ENCODE data around the gene THRA. TPM values are rescaled to one million over a fixed set of nuclear protein-coding genes. Genes with fewer than 3 reads are reported as not detected.

The THRA gene
- total RNA-seq, 1 experiment from 2014 or later, result 11.4 TPM

DNA sequence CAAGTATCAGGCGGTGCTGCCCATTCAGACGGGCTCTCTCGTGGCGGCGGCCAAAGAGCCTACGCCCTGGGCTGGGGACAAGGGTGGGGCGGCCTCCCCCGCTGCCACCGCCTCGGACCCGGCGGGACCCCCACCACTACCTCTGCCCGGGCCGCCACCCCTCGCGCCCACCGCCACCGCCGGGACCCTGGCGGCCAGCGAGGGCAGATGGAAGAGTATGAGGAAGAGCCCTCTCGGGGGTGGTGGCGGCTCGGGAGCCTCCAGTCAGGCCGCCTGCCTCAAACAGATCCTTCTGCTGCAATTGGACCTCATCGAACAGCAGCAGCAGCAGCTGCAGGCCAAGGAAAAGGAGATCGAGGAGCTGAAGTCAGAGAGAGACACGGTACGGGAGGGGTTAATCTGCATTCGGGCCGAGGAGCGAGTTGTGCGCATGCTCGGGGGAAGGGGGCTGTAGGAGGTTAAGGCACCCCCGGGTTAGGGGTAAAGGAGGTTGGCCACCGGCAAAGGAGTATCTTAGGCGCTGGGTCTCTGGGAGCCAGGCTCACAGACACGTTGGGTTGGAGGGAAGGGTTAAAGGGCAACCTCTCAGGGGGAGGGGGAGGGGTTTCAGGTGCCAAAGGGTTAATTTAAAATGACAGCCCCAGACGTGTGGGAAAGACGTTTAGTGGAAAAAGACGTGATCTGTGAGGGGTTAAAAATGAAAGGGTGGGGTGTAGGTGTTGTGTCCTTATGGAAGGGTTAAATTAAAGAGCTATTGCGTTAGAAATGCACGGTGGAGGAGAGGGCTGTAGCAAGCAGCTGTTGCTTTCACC, 60.4 kb downstream of the THRA start:
- Histone ChIP-seq H3K27me3 (ENCODE audit: insufficient read depth, low read depth) (no peaks in the 10 kb centered on the region), H3K36me3 (ENCODE audit: low read depth) (0 out of 2 replicates have a peak, but pooled peaks cover 8% of the 10 kb centered on the region), H3F3A (ENCODE audit: insufficient read depth, low read depth) (peaks cover 7% of the 10 kb centered on the region), H4K20me1 (ENCODE audit: insufficient read depth) (peaks cover 14% of the 10 kb centered on the region; the same call in 1 of the 2 replicates), H3K9me2 (ENCODE audit: insufficient read depth) (no peaks in the 10 kb centered on the region), H3K4me2 (peak overlapping the region; percentile 97), H3K9me3 (ENCODE audit: insufficient read depth, low read depth) (no peaks in the 10 kb centered on the region), H3K27ac (peak overlapping the region; percentile 6), H3K4me1 (replicated peaks; ENCODE audit: insufficient read depth) (peaks cover 26% of the 10 kb centered on the region), H3K4me3 (peak overlapping the region; percentile 90), H3K79me2 (ENCODE audit: low read depth) (peaks cover 67% of the 10 kb centered on the region), H2AFZ (peak overlapping the region; percentile 68)
- CTCF ChIA-PET, result interaction anchor here (0.6 to 2.6 kb wide), 2 partner anchors 10 to 20 kb away, joined by 3 to 10 read pairs; no protein-coding TSS in a partner anchor
- TF ChIP-seq, protein P1, sequence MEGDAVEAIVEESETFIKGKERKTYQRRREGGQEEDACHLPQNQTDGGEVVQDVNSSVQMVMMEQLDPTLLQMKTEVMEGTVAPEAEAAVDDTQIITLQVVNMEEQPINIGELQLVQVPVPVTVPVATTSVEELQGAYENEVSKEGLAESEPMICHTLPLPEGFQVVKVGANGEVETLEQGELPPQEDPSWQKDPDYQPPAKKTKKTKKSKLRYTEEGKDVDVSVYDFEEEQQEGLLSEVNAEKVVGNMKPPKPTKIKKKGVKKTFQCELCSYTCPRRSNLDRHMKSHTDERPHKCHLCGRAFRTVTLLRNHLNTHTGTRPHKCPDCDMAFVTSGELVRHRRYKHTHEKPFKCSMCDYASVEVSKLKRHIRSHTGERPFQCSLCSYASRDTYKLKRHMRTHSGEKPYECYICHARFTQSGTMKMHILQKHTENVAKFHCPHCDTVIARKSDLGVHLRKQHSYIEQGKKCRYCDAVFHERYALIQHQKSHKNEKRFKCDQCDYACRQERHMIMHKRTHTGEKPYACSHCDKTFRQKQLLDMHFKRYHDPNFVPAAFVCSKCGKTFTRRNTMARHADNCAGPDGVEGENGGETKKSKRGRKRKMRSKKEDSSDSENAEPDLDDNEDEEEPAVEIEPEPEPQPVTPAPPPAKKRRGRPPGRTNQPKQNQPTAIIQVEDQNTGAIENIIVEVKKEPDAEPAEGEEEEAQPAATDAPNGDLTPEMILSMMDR (conservative IDR thresholded peaks at IDR 0.05), result no peak
- no peak for TF ChIP-seq EZH2 (IDR thresholded peaks at IDR 0.05; ENCODE audit: low read depth)
- POLR2A ChIA-PET (ENCODE audit: unreplicated experiment), result interaction anchor here (0.5 to 0.8 kb wide), 2 partner anchors 9 to 447 kb away, joined by 3 to 7 read pairs; no protein-coding TSS in a partner anchor
- intact Hi-C loops (cut with micrococcal nuclease; ENCODE audit: unreplicated experiment), result no loop called here
- no TSS peak for BruUV-seq (replicated peaks)
- DNase-seq, result peak in 1 of 2 experiments; percentile 40

DNA sequence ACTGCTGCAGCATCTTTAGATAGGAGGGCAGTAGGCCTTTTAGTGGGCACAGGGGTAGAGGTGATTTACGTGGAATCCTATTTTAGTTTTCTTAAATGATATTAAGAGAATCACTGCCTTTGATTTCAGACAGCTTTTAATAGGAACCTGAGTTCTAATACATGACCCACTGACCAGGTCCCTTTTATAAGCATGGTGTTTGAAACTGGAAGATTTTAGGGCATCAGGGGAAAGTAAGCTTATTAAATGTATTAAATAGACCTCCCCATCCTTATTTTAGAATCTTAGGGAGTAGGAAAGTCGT, 61.0 kb downstream of the THRA start:
- H3K36me3 ChIP-seq (ENCODE audit: low read depth), result peaks cover 13% of the 10 kb centered on the region
- peak overlapping the region; percentile 90 for H3K4me3 ChIP-seq
- no TSS peak for BruUV-seq (replicated peaks)
- no peaks in the 10 kb centered on the region for H3K9me3 ChIP-seq (ENCODE audit: insufficient read depth, low read depth)
- H3K79me2 ChIP-seq (ENCODE audit: low read depth), result peaks cover 67% of the 10 kb centered on the region
- no peaks in the 10 kb centered on the region for H3K27me3 ChIP-seq (ENCODE audit: insufficient read depth, low read depth)
- TF ChIP-seq, protein P1 (conservative IDR thresholded peaks at IDR 0.05), result no peak
- no peak for TF ChIP-seq EZH2 (IDR thresholded peaks at IDR 0.05; ENCODE audit: low read depth)
- H3K27ac ChIP-seq, result peak overlapping the region; percentile 6; the same call in 1 of the 2 replicates
- no peak overlapping the region for H2AFZ ChIP-seq
- intact Hi-C loops (cut with micrococcal nuclease; ENCODE audit: unreplicated experiment), result no loop called here
- H3K4me1 ChIP-seq (replicated peaks; ENCODE audit: insufficient read depth), result peaks cover 26% of the 10 kb centered on the region
- peak overlapping the region; percentile 97 for H3K4me2 ChIP-seq
- ChIA-PET CTCF (interaction anchor here (0.6 to 2.6 kb wide), 3 partner anchors 11 to 49 kb away, joined by 3 to 10 read pairs (median 3); no protein-coding TSS in a partner anchor), POLR2A (ENCODE audit: unreplicated experiment) (interaction anchor here (0.5 to 0.8 kb wide), 2 partner anchors 9 to 446 kb away, joined by 3 to 7 read pairs; no protein-coding TSS in a partner anchor)
- peaks cover 7% of the 10 kb centered on the region for H3F3A ChIP-seq (ENCODE audit: insufficient read depth, low read depth)
- no peak for DNase-seq
- no peaks in the 10 kb centered on the region for H3K9me2 ChIP-seq (ENCODE audit: insufficient read depth)
- H4K20me1 ChIP-seq (ENCODE audit: insufficient read depth), result peaks cover 14% of the 10 kb centered on the region; the same call in 1 of the 2 replicates

DNA sequence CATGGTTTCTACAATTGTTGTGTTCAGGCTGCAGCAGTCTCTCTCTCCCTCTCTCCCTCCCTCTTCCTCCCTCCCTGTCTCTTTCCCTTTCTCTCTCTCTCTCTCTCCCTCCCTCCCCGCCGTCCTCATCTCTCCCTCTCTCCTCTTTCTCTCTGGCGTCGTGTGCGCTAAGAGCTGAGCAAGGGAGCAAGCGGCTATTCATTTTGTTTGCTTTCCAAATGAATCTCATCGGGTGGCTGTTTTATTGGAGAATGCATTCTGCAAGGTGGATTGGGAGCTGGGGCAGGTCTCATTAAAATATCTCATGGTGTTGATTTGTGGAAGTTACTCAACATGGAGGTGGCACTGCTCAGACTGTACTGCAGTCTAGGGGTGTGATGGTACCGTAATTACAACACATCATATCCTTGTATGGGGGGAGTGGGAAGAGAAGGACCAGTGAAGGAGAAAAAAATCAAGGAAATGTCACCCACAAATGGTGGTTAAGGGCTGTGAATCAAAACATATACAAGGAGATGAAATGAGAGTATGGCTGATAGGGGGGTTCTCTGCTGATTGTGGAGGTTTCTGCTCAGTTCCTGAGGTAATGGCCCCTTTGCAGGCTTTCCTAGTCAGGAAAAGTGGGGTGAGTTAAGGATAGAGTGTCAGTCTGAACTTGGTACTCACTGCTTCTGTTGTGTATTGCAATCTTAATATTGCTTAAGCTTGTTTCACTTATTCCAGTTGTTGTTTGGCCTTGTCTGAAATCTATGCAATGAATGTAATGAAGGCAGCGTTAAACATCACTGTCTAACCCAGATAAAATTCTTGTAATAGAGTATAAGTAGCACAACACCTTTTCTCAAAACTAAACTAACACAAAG, 61.7 kb downstream of the THRA start:
- no peak overlapping the region for H3K27ac ChIP-seq
- H3K4me1 ChIP-seq (replicated peaks; ENCODE audit: insufficient read depth), result peaks cover 26% of the 10 kb centered on the region
- H3K79me2 ChIP-seq (ENCODE audit: low read depth), result peaks cover 66% of the 10 kb centered on the region
- peak overlapping the region; percentile 97 for H3K4me2 ChIP-seq
- H3K4me3 ChIP-seq, result peak overlapping the region; percentile 90
- no peaks in the 10 kb centered on the region for H3K27me3 ChIP-seq (ENCODE audit: insufficient read depth, low read depth)
- peaks cover 14% of the 10 kb centered on the region; the same call in 1 of the 2 replicates for H4K20me1 ChIP-seq (ENCODE audit: insufficient read depth)
- no peak overlapping the region for H2AFZ ChIP-seq
- H3K36me3 ChIP-seq (ENCODE audit: low read depth), result peaks cover 21% of the 10 kb centered on the region
- intact Hi-C loops (cut with micrococcal nuclease; ENCODE audit: unreplicated experiment), result no loop called here
- ChIA-PET CTCF (interaction anchor here (0.7 to 2.6 kb wide), 2 partner anchors 11 to 50 kb away, joined by 3 to 10 read pairs; no protein-coding TSS in a partner anchor), POLR2A (ENCODE audit: unreplicated experiment) (interaction anchor here (0.6 to 0.8 kb wide), 2 partner anchors 8 to 24 kb away, joined by 3 to 5 read pairs; partner anchors contain the start of gene NR1D1)
- BruUV-seq (replicated peaks), result TSS peak; percentile 28
- no peak for DNase-seq
- no peaks in the 10 kb centered on the region for H3K9me3 ChIP-seq (ENCODE audit: insufficient read depth, low read depth)
- H3K9me2 ChIP-seq (ENCODE audit: insufficient read depth), result no peaks in the 10 kb centered on the region
- H3F3A ChIP-seq (ENCODE audit: insufficient read depth, low read depth), result peaks cover 7% of the 10 kb centered on the region
- TF ChIP-seq, protein P1 (conservative IDR thresholded peaks at IDR 0.05), result no peak
